ENCODE results near the gene MYH2.

Gene MYH2

DNA sequence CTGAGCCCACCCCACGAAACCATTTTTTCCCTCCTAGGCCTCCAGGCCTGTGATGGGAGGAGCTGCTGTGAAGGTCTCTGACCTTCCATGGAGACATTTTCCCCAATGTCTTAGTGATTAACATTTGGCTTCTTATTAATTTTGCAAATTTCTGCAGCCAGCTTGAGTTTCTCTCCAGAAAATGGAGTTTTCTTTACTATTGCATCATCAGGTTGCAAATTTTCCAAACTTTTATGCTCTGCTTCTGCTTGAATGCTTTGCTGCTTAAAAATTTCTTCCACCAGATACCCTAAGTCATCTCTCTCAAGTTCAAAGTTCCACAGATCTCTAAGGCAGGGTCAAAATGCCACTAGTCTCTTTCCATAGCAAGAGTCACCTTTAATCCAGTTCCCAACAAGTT lies 67.2 kb downstream of the MYH2 start:
- TF ChIP-seq ARNTL (CRISPR knock-in tag; IDR thresholded peaks at IDR 0.05; ENCODE audit: borderline replicate concordance, low read depth) (no peak), ZNF8 (CRISPR knock-in tag; IDR thresholded peaks at IDR 0.05) (no peak), TCF4 (CRISPR knock-in tag; IDR thresholded peaks at IDR 0.05; ENCODE audit: borderline replicate concordance) (no peak), OSR1 (CRISPR knock-in tag; IDR thresholded peaks at IDR 0.05) (no peak), ISL1 (CRISPR knock-in tag; IDR thresholded peaks at IDR 0.05) (no peak), TOX (CRISPR knock-in tag; IDR thresholded peaks at IDR 0.05; ENCODE audit: borderline replicate concordance) (no peak)
- no peak for ATAC-seq

DNA sequence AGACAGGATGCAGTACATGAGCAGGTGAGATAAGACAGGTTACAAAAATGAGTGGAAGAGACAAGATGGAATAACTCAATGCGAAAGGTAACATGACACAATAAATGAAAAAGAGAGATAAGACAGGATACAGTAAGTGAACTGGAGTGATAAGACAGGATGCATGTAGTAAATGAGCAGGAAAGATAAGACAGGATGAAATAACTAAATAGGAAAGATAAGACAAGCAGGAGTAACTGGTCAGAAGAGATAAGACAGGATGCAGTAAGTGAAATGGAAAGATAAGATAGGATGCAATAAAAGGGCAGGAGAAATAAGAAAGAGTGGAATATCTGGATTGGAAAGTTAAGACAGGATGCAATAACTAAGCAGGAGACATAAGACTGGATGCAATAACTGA lies 71.8 kb downstream of the MYH2 start:
- no peak for ATAC-seq
- no peak for TF ChIP-seq ZFP30 (CRISPR knock-in tag; IDR thresholded peaks at IDR 0.05)
- TF ChIP-seq ZC3H10 (CRISPR knock-in tag; IDR thresholded peaks at IDR 0.05): no peak
- TF ChIP-seq ESRRG (CRISPR knock-in tag; IDR thresholded peaks at IDR 0.05): no peak
- no peak for TF ChIP-seq ARNTL (CRISPR knock-in tag; IDR thresholded peaks at IDR 0.05; ENCODE audit: borderline replicate concordance, low read depth)
- no peak for TF ChIP-seq OSR1 (CRISPR knock-in tag; IDR thresholded peaks at IDR 0.05)
- TF ChIP-seq, protein P1, sequence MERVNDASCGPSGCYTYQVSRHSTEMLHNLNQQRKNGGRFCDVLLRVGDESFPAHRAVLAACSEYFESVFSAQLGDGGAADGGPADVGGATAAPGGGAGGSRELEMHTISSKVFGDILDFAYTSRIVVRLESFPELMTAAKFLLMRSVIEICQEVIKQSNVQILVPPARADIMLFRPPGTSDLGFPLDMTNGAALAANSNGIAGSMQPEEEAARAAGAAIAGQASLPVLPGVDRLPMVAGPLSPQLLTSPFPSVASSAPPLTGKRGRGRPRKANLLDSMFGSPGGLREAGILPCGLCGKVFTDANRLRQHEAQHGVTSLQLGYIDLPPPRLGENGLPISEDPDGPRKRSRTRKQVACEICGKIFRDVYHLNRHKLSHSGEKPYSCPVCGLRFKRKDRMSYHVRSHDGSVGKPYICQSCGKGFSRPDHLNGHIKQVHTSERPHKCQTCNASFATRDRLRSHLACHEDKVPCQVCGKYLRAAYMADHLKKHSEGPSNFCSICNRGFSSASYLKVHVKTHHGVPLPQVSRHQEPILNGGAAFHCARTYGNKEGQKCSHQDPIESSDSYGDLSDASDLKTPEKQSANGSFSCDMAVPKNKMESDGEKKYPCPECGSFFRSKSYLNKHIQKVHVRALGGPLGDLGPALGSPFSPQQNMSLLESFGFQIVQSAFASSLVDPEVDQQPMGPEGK (CRISPR knock-in tag; IDR thresholded peaks at IDR 0.05; ENCODE audit: borderline replicate concordance): no peak
- TF ChIP-seq CSDC2 (CRISPR knock-in tag; IDR thresholded peaks at IDR 0.05): no peak
- TF ChIP-seq ZNF565 (CRISPR knock-in tag; conservative IDR thresholded peaks at IDR 0.05; ENCODE audit: low read depth): no peak
- no peak for TF ChIP-seq GLIS3 (CRISPR knock-in tag; IDR thresholded peaks at IDR 0.05)

DNA sequence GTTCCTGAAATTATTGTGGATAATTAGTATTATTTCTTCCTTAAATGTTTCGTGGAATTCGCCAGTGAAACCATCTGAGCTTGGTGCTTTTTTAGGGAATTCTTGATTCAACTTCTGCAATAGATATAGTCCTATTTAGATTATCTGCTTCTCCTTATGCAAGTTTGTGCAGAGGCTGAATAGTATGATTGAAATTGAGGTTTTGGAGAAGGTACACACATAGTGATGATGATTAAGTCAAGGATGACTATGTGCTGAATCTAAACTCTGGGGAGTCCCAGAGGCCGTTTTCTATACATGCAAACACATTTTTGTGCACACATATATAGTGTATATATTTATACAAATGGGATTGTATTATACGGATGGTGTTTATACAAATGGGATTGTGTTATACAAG lies 74.9 kb downstream of the MYH2 start:
- ATAC-seq: no peak
- TF ChIP-seq PPARA (CRISPR knock-in tag; IDR thresholded peaks at IDR 0.05; ENCODE audit: borderline replicate concordance) (no peak), ZNF8 (CRISPR knock-in tag; IDR thresholded peaks at IDR 0.05) (no peak), RARB (CRISPR knock-in tag; IDR thresholded peaks at IDR 0.05) (no peak), ISL1 (CRISPR knock-in tag; IDR thresholded peaks at IDR 0.05) (no peak), OSR1 (CRISPR knock-in tag; IDR thresholded peaks at IDR 0.05) (no peak), BACH2 (CRISPR knock-in tag; IDR thresholded peaks at IDR 0.05; ENCODE audit: borderline replicate concordance) (no peak), ZFP30 (CRISPR knock-in tag; IDR thresholded peaks at IDR 0.05) (no peak), ZFP3 (CRISPR knock-in tag; IDR thresholded peaks at IDR 0.05) (no peak), ESRRG (CRISPR knock-in tag; IDR thresholded peaks at IDR 0.05) (no peak), TCF4 (CRISPR knock-in tag; IDR thresholded peaks at IDR 0.05; ENCODE audit: borderline replicate concordance) (no peak), ARNTL (CRISPR knock-in tag; IDR thresholded peaks at IDR 0.05; ENCODE audit: borderline replicate concordance, low read depth) (no peak), ZNF565 (CRISPR knock-in tag; conservative IDR thresholded peaks at IDR 0.05; ENCODE audit: low read depth) (no peak), CSDC2 (CRISPR knock-in tag; IDR thresholded peaks at IDR 0.05) (no peak), ZC3H10 (CRISPR knock-in tag; IDR thresholded peaks at IDR 0.05) (no peak), GLIS3 (CRISPR knock-in tag; IDR thresholded peaks at IDR 0.05) (no peak)
- TF ChIP-seq, protein P1 (CRISPR knock-in tag; IDR thresholded peaks at IDR 0.05; ENCODE audit: borderline replicate concordance): no peak
- TF ChIP-seq, protein P2, sequence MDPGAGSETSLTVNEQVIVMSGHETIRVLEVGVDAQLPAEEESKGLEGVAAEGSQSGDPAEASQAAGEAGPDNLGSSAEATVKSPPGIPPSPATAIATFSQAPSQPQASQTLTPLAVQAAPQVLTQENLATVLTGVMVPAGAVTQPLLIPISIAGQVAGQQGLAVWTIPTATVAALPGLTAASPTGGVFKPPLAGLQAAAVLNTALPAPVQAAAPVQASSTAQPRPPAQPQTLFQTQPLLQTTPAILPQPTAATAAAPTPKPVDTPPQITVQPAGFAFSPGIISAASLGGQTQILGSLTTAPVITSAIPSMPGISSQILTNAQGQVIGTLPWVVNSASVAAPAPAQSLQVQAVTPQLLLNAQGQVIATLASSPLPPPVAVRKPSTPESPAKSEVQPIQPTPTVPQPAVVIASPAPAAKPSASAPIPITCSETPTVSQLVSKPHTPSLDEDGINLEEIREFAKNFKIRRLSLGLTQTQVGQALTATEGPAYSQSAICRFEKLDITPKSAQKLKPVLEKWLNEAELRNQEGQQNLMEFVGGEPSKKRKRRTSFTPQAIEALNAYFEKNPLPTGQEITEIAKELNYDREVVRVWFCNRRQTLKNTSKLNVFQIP (CRISPR knock-in tag; IDR thresholded peaks at IDR 0.05; ENCODE audit: borderline replicate concordance, low read depth): no peak
- TF ChIP-seq, protein P3, sequence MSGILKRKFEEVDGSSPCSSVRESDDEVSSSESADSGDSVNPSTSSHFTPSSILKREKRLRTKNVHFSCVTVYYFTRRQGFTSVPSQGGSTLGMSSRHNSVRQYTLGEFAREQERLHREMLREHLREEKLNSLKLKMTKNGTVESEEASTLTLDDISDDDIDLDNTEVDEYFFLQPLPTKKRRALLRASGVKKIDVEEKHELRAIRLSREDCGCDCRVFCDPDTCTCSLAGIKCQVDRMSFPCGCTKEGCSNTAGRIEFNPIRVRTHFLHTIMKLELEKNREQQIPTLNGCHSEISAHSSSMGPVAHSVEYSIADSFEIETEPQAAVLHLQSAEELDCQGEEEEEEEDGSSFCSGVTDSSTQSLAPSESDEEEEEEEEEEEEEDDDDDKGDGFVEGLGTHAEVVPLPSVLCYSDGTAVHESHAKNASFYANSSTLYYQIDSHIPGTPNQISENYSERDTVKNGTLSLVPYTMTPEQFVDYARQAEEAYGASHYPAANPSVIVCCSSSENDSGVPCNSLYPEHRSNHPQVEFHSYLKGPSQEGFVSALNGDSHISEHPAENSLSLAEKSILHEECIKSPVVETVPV (CRISPR knock-in tag; IDR thresholded peaks at IDR 0.05): no peak

DNA sequence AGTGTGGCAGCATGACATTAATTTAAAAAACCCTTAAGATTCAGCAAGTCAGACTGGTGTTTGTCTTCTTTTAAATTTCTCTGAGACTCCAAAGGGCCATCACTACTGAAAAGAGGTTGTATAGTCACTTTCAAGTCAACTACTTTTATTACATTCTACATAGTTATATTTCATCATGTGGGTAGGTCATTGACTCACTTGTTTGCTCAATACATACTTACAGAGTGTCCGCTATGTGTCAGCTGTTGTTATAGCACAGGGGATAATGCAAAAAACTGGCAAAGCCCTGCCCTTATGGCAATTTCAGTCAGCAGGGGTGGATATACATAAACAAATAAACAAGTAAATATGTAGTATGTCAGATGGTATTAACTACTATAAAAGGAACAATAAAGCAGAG lies 77.6 kb downstream of the MYH2 start:
- ATAC-seq: no peak
- TF ChIP-seq OSR1 (CRISPR knock-in tag; IDR thresholded peaks at IDR 0.05) (no peak), ESRRG (CRISPR knock-in tag; IDR thresholded peaks at IDR 0.05) (no peak), ZC3H10 (CRISPR knock-in tag; IDR thresholded peaks at IDR 0.05) (no peak), CSDC2 (CRISPR knock-in tag; IDR thresholded peaks at IDR 0.05) (no peak), TCF4 (CRISPR knock-in tag; IDR thresholded peaks at IDR 0.05; ENCODE audit: borderline replicate concordance) (no peak), ZNF70 (CRISPR knock-in tag; IDR thresholded peaks at IDR 0.05) (no peak), ZNF8 (CRISPR knock-in tag; IDR thresholded peaks at IDR 0.05) (no peak), ZNF565 (CRISPR knock-in tag; conservative IDR thresholded peaks at IDR 0.05; ENCODE audit: low read depth) (no peak), RARB (CRISPR knock-in tag; IDR thresholded peaks at IDR 0.05) (no peak), ARNTL (CRISPR knock-in tag; IDR thresholded peaks at IDR 0.05; ENCODE audit: borderline replicate concordance, low read depth) (no peak), ZFP3 (CRISPR knock-in tag; IDR thresholded peaks at IDR 0.05) (no peak), ISL1 (CRISPR knock-in tag; IDR thresholded peaks at IDR 0.05) (no peak)
- TF ChIP-seq, protein P4, sequence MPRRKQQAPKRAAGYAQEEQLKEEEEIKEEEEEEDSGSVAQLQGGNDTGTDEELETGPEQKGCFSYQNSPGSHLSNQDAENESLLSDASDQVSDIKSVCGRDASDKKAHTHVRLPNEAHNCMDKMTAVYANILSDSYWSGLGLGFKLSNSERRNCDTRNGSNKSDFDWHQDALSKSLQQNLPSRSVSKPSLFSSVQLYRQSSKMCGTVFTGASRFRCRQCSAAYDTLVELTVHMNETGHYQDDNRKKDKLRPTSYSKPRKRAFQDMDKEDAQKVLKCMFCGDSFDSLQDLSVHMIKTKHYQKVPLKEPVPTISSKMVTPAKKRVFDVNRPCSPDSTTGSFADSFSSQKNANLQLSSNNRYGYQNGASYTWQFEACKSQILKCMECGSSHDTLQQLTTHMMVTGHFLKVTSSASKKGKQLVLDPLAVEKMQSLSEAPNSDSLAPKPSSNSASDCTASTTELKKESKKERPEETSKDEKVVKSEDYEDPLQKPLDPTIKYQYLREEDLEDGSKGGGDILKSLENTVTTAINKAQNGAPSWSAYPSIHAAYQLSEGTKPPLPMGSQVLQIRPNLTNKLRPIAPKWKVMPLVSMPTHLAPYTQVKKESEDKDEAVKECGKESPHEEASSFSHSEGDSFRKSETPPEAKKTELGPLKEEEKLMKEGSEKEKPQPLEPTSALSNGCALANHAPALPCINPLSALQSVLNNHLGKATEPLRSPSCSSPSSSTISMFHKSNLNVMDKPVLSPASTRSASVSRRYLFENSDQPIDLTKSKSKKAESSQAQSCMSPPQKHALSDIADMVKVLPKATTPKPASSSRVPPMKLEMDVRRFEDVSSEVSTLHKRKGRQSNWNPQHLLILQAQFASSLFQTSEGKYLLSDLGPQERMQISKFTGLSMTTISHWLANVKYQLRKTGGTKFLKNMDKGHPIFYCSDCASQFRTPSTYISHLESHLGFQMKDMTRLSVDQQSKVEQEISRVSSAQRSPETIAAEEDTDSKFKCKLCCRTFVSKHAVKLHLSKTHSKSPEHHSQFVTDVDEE (CRISPR knock-in tag; IDR thresholded peaks at IDR 0.05): no peak
- TF ChIP-seq, protein P3 (CRISPR knock-in tag; IDR thresholded peaks at IDR 0.05): no peak
